GM12878 (cell line): ENCODE results near the gene DLG1. TPM values are rescaled to one million over a fixed set of nuclear protein-coding genes. Genes with fewer than 3 reads are reported as not detected.

Experiments
- ATAC-seq: fragments of 200-7000 bp; cut with Tn5 transposase; 3 replicates; pipeline ENCODE4 v1.9.1; 2020; ENCODE audit warnings: mild to moderate bottlenecking, moderate library complexity
- BruUV-seq: library from RNA; stranded (reverse); fragments of 400-500 nt; replicated peaks from 2 replicates; lab custom pipeline; 2021; lab: Mats Ljungman, UMichigan
- CTCF ChIA-PET: fragments of 300-600 bp; sonication (Branson Sonifier 250); formaldehyde crosslinking; extraction: SDS; loops from one replicate; lab custom pipeline; 2021; ENCODE audit warnings: inconsistent platforms; lab: Yijun Ruan, JAX
- POLR2A ChIA-PET: fragments of 350-600 bp; formaldehyde crosslinking; extraction: SDS; loops from one replicate; lab custom pipeline; 2021; ENCODE audit warnings: inconsistent platforms; lab: Charles Lee
- RAD21 ChIA-PET: fragments of 300-600 bp; sonication (Branson Sonifier 250); formaldehyde crosslinking; loops from one replicate; lab custom pipeline; 2023; ENCODE audit warnings: antibody characterized with exemption; ENCODE audit not compliant: unreplicated experiment; lab: Charles Lee
- SMC1A ChIA-PET: fragments of 300-600 bp; sonication (Branson Sonifier 250); formaldehyde crosslinking; loops from one replicate; lab custom pipeline; 2023; ENCODE audit not compliant: unreplicated experiment, uncharacterized antibody; lab: Charles Lee
- DNase-seq: peaks from one replicate; pipeline ENCODE4 v3.0.0-alpha.2; 2011; ENCODE audit warnings: low read depth, low spot score
- FAIRE-seq: peaks from 3 replicates; lab custom pipeline; 2011; peaks lifted over from hg19 to GRCh38; lab: Jason Lieb, UNC
- H2AFZ ChIP-seq: 2 replicates; pipeline ENCODE4 v1.6.0; 2011; ENCODE audit warnings: low read depth, low read length, control low read depth; ENCODE audit not compliant: control insufficient read depth
- H3K27ac ChIP-seq: 2 replicates; pipeline ENCODE4 v1.5.1; 2011; ENCODE audit warnings: control low read depth; ENCODE audit not compliant: control insufficient read depth, insufficient read depth
- H3K27me3 ChIP-seq, 2 experiments: replicated peaks in 1 of 2; 2 replicates each; pipeline versions ENCODE4 v1.6.0 to v1.6.1; 2011; ENCODE audit warnings: low read length in 1 of 2; ENCODE audit not compliant: control insufficient read depth in 2 of 2, insufficient read depth in 2 of 2
- H3K36me3 ChIP-seq, 2 experiments: 2 replicates each; pipeline ENCODE4 v1.5.1; 2011; ENCODE audit warnings: low read length in 1 of 2; ENCODE audit not compliant: control insufficient read depth in 2 of 2, insufficient read depth in 2 of 2
- H3K4me1 ChIP-seq: 2 replicates; pipeline ENCODE4 v1.6.1; 2011; ENCODE audit warnings: mild to moderate bottlenecking, low read length, moderate library complexity, mixed read lengths; ENCODE audit not compliant: control insufficient read depth, insufficient read depth
- H3K4me2 ChIP-seq: 2 replicates; pipeline ENCODE4 v1.6.0; 2011; ENCODE audit warnings: control low read depth; ENCODE audit not compliant: control insufficient read depth, insufficient read depth
- H3K4me3 ChIP-seq: fragments of 200-600 bp; sonication (generic); 2 replicates; pipeline ENCODE4 v1.5.1; 2016
- H3K79me2 ChIP-seq: 2 replicates; pipeline ENCODE4 v1.6.0; 2011; ENCODE audit warnings: low read length; ENCODE audit not compliant: control insufficient read depth, insufficient read depth
- H3K9ac ChIP-seq: 2 replicates; pipeline ENCODE4 v1.8.0; 2011; ENCODE audit warnings: low read length, control low read depth, mixed read lengths; ENCODE audit not compliant: control insufficient read depth, insufficient read depth
- H3K9me3 ChIP-seq: replicated peaks from 3 replicates; pipeline ENCODE4 v1.5.1; 2011; ENCODE audit warnings: mild to moderate bottlenecking, low read length; ENCODE audit not compliant: control insufficient read depth, insufficient read depth
- H4K20me1 ChIP-seq: 2 replicates; pipeline ENCODE4 v1.6.0; 2011; ENCODE audit not compliant: control insufficient read depth, insufficient read depth
- BCL3 ChIP-seq: IDR thresholded peaks from 2 replicates; pipeline ENCODE4 v1.6.1; 2011; ENCODE audit warnings: borderline replicate concordance, low read depth, mild to moderate bottlenecking, moderate library complexity, low read length; ENCODE audit not compliant: insufficient read depth, poor library complexity, severe bottlenecking
- HSF1 ChIP-seq: fragments of 150-350 bp; IDR thresholded peaks from 2 replicates; pipeline ENCODE4 v1.6.1; 2014; ENCODE audit warnings: mild to moderate bottlenecking, low read depth, low read length
- IKZF1 ChIP-seq: fragments of 450-650 bp; conservative IDR thresholded peaks from 2 replicates; pipeline ENCODE4 v1.6.1; 2017; ENCODE audit warnings: antibody characterized with exemption, mild to moderate bottlenecking
- LARP7 ChIP-seq: fragments of 450-650 bp; IDR thresholded peaks from 2 replicates; pipeline ENCODE4 v1.6.1; 2017; ENCODE audit warnings: mild to moderate bottlenecking
- MXI1 ChIP-seq: fragments of 150-350 bp; IDR thresholded peaks from 2 replicates; pipeline ENCODE4 v1.6.1; 2011; ENCODE audit warnings: low read depth, mild to moderate bottlenecking, inconsistent platforms, low read length, improper control_type of control experiment
- NFIC ChIP-seq: IDR thresholded peaks from 2 replicates; pipeline ENCODE4 v1.6.1; 2012; ENCODE audit warnings: low read depth, mild to moderate bottlenecking, inconsistent platforms, low read length, moderate library complexity
- PAX5 ChIP-seq: IDR thresholded peaks from 2 replicates; pipeline ENCODE4 v1.6.1; 2011; ENCODE audit warnings: low read depth, low read length, borderline replicate concordance
- REST ChIP-seq: IDR thresholded peaks from 2 replicates; pipeline ENCODE4 v1.6.1; 2012; ENCODE audit warnings: mild to moderate bottlenecking, low read depth, low read length
- SIN3A ChIP-seq: IDR thresholded peaks from 2 replicates; pipeline ENCODE4 v1.6.1; 2012; ENCODE audit warnings: low read depth, low read length, improper control_type of control experiment
- SMC3 ChIP-seq: IDR thresholded peaks from 2 replicates; pipeline ENCODE4 v1.6.1; 2011; ENCODE audit warnings: low read length, improper control_type of control experiment, borderline replicate concordance
- SPI1 ChIP-seq: IDR thresholded peaks from 2 replicates; pipeline ENCODE4 v1.6.1; 2011; ENCODE audit warnings: low read depth, mild to moderate bottlenecking, low read length, moderate library complexity, borderline replicate concordance; ENCODE audit not compliant: insufficient read depth
- TAF1 ChIP-seq: IDR thresholded peaks from 2 replicates; pipeline ENCODE4 v1.6.1; 2011; ENCODE audit warnings: mild to moderate bottlenecking, low read depth, low read length, borderline replicate concordance
- YBX1 ChIP-seq: fragments of 450-650 bp; IDR thresholded peaks from 2 replicates; pipeline ENCODE4 v1.6.1; 2016; ENCODE audit warnings: antibody characterized with exemption
- YY1 ChIP-seq: IDR thresholded peaks from 2 replicates; pipeline ENCODE4 v1.6.1; 2011; ENCODE audit warnings: low read depth, mild to moderate bottlenecking, low read length
- ZNF274 ChIP-seq: IDR thresholded peaks from one replicate; pipeline ENCODE4 v1.8.0; 2011; ENCODE audit not compliant: insufficient read length, insufficient read depth
- ZSCAN29 ChIP-seq: fragments of 450-650 bp; IDR thresholded peaks from 2 replicates; pipeline ENCODE4 v1.6.1; 2017; ENCODE audit warnings: mild to moderate bottlenecking, moderate library complexity
- WGBS: methylation state at CpG from one replicate; pipeline ENCODE4 v1.1.6; 2016; ENCODE audit warnings: low lambda C conversion rate; ENCODE audit not compliant: insufficient replicate concordance, insufficient coverage; ENCODE audit errors: missing lambda C conversion rate; 5-methylcytosine and 5-hydroxymethylcytosine counted together
- in situ Hi-C: fragments of 300-500 bp; cut with MboI; formaldehyde crosslinking; loops from 9 replicates; pipeline ENCODE4 v1.14.3; 2018; ENCODE audit warnings: mixed read lengths
- intact Hi-C: fragments of 100-400 bp; cut with micrococcal nuclease; formaldehyde crosslinking; loops from one replicate; pipeline ENCODE4 v1.14.2; 2022; ENCODE audit not compliant: unreplicated experiment
- polyA plus RNA-seq, 11 experiments: library from polyadenylated mRNA; depleted of rRNA in 4 of 11; unstranded in 6 of 11; stranded (reverse) in 5 of 11; fragments of >200 nt; fragmentation: Nextera tagmentation in 4 of 11; fragmentation: Illumina TruSeq in 1 of 11; extraction: Ambion mirVana in 4 of 11; extraction: Trizol in 1 of 11; gene quantifications; 1 replicate in 1 of 11; 2 replicates in 10 of 11; pipeline versions ENCODE4 v1.2.1 to v1.2.3, GENCODE V29; 2011 to 2016; ENCODE audit warnings: inconsistent platforms in 2 of 11, missing spikeins in 2 of 11, low read depth in 1 of 11
- total RNA-seq, 4 experiments: library from RNA; depleted of rRNA in 3 of 4; stranded (reverse); fragments of >200 nt in 3 of 4; fragmentation: Illumina TruSeq in 1 of 4; extraction: Trizol in 1 of 4; gene quantifications; 2 replicates each; pipeline versions ENCODE4 v1.2.1 to v1.2.3, GENCODE V29; 2013 to 2021

DLG1 gene
- total and polyA plus RNA-seq, 10 of the 15 experiments (the other 5 are each of a cell fraction or from before 2014, with no cell fraction given): 9.2 to 63.1 (median 40.1) TPM

DNA sequence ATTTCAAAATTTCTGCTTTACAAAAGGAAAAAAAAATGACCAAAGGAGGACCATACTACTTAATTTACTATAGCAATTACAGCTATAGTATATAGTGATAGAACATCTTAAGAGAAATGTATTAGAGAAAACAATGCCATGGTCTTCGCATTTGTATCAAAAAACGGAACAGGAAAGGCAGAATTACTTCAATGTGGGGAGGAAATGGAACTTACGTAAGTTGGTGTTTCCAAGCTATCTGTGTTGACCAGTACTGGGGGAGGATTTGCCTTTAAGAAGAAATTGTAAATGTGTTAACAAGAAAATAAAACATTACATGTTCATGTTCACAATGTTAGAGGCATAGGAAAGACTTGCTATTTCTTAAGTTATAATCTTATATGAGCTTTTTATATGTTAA is 148.9 kb downstream of the DLG1 start:
- Histone ChIP-seq H3K4me2 (no peak overlapping the region), H3K27me3 (no peaks in the 10 kb centered on the region), H3K4me1 (no peaks in the 10 kb centered on the region), H3K9me3 (no peaks in the 10 kb centered on the region; the same call in 2 of the 3 replicates), H3K27ac (no peak overlapping the region), H3K9ac (no peak overlapping the region), H3K79me2 (no peaks in the 10 kb centered on the region; the same call in 1 of the 2 replicates), H3K36me3 (peaks cover 0 to 1% of the 10 kb centered on the region in 2 experiments; a peak in 2 of 4 replicates), H2AFZ (no peak overlapping the region), H4K20me1 (no peaks in the 10 kb centered on the region), H3K4me3 (no peak overlapping the region)
- no peak for TF ChIP-seq TAF1
- TF ChIP-seq YY1: no peak
- no peak for TF ChIP-seq ZNF274
- no peak for TF ChIP-seq SIN3A
- TF ChIP-seq LARP7: no peak
- TF ChIP-seq HSF1: no peak
- no peak for TF ChIP-seq SPI1
- no peak for TF ChIP-seq ZSCAN29
- no peak for TF ChIP-seq PAX5
- TF ChIP-seq YBX1: no peak
- TF ChIP-seq REST: no peak
- TF ChIP-seq SMC3: no peak
- TF ChIP-seq MXI1: no peak
- TF ChIP-seq BCL3: no peak
- TF ChIP-seq IKZF1: no peak
- TF ChIP-seq NFIC: no peak
- BruUV-seq: no TSS peak
- ATAC-seq: no peak
- FAIRE-seq: no peak
- in situ Hi-C loops: no loop called here
- ChIA-PET CTCF (interaction anchor here (1.6 kb wide), 1 partner anchor 109 kb away, joined by 4 read pairs; no protein-coding TSS in a partner anchor), SMC1A (interaction anchor here (1.2 to 1.7 kb wide), 3 partner anchors 11 to 74 kb away, joined by 4 to 5 read pairs (median 5); no protein-coding TSS in a partner anchor), POLR2A (no interaction called here), RAD21 (no interaction called here)
- no peak for DNase-seq
- WGBS: 97% methylated on average over 3 of the region's 3 CpGs
- intact Hi-C loops: no loop called here
